Measurements from ENCODE around the gene TRPC1.

TRPC1 gene

GRCh38 chr3:142817356-142817755 is 93.5 kb downstream of the TRPC1 start:
- H3K27ac ChIP-seq, result no peak overlapping the region
- TF ChIP-seq CTCF (conservative IDR thresholded peaks at IDR 0.05), result no peak
- TF ChIP-seq ZFX (IDR thresholded peaks at IDR 0.05), result no peak

- no peak overlapping the region for H3K27ac ChIP-seq
- no peak for TF ChIP-seq ZFX (IDR thresholded peaks at IDR 0.05)
- TF ChIP-seq CTCF (conservative IDR thresholded peaks at IDR 0.05), result no peak
Measured at GRCh38 chr3:142817897-142818296, 94.1 kb downstream of the TRPC1 start.

GRCh38 chr3:142818651-142819050 is 94.8 kb downstream of the TRPC1 start:
- no peak for TF ChIP-seq ZFX (IDR thresholded peaks at IDR 0.05)
- no peak for TF ChIP-seq CTCF (conservative IDR thresholded peaks at IDR 0.05)
- no peak overlapping the region for H3K27ac ChIP-seq

GRCh38 chr3:142819179-142819578 is 95.3 kb downstream of the TRPC1 start:
- TF ChIP-seq CTCF (conservative IDR thresholded peaks at IDR 0.05), result no peak
- TF ChIP-seq ZFX (IDR thresholded peaks at IDR 0.05), result no peak

GRCh38 chr3:142828703-142829305 is 105.0 kb downstream of the TRPC1 start:
- H3K27ac ChIP-seq, result no peak overlapping the region
- TF ChIP-seq CTCF (conservative IDR thresholded peaks at IDR 0.05) (peak; percentile 97), ZFX (IDR thresholded peaks at IDR 0.05) (no peak)

More at GRCh38 chr3:142819179-142819578, 95.3 kb downstream of the TRPC1 start:
- H3K27ac ChIP-seq, result no peak overlapping the region

- no peak overlapping the region for H3K27ac ChIP-seq
- no peak for TF ChIP-seq CTCF (conservative IDR thresholded peaks at IDR 0.05)
- TF ChIP-seq ZFX (IDR thresholded peaks at IDR 0.05), result no peak
Measured at GRCh38 chr3:142837526-142837925, 113.7 kb downstream of the TRPC1 start.

GRCh38 chr3:142839831-142840230 is 116.0 kb downstream of the TRPC1 start:
- H3K27ac ChIP-seq, result no peak overlapping the region
- TF ChIP-seq CTCF (conservative IDR thresholded peaks at IDR 0.05) (no peak), ZFX (IDR thresholded peaks at IDR 0.05) (no peak)
